ENCODE data around the gene NXPH4.
A peak's percentile ranks its signal among the peaks of the same experiment; 100 is the strongest.

The NXPH4 gene

DNA sequence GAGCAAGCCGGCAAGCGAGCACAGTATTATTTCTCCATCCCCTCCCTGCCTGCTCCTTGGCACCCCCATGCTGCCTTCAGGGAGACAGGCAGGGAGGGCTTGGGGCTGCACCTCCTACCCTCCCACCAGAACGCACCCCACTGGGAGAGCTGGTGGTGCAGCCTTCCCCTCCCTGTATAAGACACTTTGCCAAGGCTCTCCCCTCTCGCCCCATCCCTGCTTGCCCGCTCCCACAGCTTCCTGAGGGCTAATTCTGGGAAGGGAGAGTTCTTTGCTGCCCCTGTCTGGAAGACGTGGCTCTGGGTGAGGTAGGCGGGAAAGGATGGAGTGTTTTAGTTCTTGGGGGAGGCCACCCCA lies 3.9 kb upstream of the NXPH4 start:
- TF ChIP-seq, protein P1, sequence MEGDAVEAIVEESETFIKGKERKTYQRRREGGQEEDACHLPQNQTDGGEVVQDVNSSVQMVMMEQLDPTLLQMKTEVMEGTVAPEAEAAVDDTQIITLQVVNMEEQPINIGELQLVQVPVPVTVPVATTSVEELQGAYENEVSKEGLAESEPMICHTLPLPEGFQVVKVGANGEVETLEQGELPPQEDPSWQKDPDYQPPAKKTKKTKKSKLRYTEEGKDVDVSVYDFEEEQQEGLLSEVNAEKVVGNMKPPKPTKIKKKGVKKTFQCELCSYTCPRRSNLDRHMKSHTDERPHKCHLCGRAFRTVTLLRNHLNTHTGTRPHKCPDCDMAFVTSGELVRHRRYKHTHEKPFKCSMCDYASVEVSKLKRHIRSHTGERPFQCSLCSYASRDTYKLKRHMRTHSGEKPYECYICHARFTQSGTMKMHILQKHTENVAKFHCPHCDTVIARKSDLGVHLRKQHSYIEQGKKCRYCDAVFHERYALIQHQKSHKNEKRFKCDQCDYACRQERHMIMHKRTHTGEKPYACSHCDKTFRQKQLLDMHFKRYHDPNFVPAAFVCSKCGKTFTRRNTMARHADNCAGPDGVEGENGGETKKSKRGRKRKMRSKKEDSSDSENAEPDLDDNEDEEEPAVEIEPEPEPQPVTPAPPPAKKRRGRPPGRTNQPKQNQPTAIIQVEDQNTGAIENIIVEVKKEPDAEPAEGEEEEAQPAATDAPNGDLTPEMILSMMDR (IDR thresholded peaks at IDR 0.05) = no peak
- no peak for DNase-seq
- H3K4me3 ChIP-seq = no peak overlapping the region
- peak overlapping the region; percentile 65 to 72 for H3K27ac ChIP-seq
- peaks cover 5 to 30% of the 10 kb centered on the region in 2 donors for H3K27me3 ChIP-seq
- peaks cover 35 to 52% (median 49%) of the 10 kb centered on the region in 3 donors for H3K36me3 ChIP-seq
- H3K9me3 ChIP-seq = no peaks in the 10 kb centered on the region
- peaks cover 0 to 54% (median 42%) of the 10 kb centered on the region in 4 donors for H3K4me1 ChIP-seq
- intact Hi-C loops (cut with DNase I; ENCODE audit: low total_unique reads) = loop anchor here (1.0 kb wide), 1 partner anchor 27 kb away; no protein-coding TSS in a partner anchor

DNA sequence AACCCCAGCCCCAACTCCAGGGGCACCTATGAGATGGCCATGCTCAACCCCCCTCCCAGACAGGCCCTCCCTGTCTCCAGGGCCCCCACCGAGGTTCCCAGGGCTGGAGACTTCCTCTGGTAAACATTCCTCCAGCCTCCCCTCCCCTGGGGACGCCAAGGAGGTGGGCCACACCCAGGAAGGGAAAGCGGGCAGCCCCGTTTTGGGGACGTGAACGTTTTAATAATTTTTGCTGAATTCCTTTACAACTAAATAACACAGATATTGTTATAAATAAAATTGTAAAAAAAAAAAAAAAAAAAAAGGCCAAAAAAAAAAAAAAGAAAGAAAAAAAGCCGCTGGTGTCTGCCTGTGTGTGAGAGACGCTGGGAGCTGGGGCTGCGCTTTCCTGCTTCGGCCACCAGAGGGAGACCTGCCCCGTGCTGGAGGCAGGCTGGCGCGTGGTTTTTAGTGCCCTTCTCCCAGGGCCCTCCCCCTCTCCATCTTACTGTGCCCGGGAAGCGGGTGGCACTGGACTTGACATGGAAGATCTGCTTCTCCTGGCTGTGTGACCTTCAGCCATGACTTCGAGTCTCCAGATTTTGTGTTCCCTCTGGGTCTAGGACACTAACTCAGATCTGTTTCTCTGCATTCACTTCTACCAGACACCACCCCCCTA lies 3.4 kb upstream of the NXPH4 start:
- peaks cover 30 to 47% (median 44%) of the 10 kb centered on the region in 3 donors for H3K36me3 ChIP-seq
- H3K4me1 ChIP-seq = peaks cover 0 to 54% (median 42%) of the 10 kb centered on the region in 4 donors
- H3K4me3 ChIP-seq = no peak overlapping the region
- peak overlapping the region; percentile 65 to 72 for H3K27ac ChIP-seq
- no peaks in the 10 kb centered on the region for H3K9me3 ChIP-seq
- TF ChIP-seq, protein P1 (IDR thresholded peaks at IDR 0.05) = peak; percentile 86 to 97
- H3K27me3 ChIP-seq = peaks cover 5 to 35% of the 10 kb centered on the region in 2 donors
- DNase-seq = peak; percentile 93 to 96
- intact Hi-C loops (cut with DNase I; ENCODE audit: low total_unique reads) = loop anchor here (1.0 kb wide), 1 partner anchor 26 kb away; no protein-coding TSS in a partner anchor

DNA sequence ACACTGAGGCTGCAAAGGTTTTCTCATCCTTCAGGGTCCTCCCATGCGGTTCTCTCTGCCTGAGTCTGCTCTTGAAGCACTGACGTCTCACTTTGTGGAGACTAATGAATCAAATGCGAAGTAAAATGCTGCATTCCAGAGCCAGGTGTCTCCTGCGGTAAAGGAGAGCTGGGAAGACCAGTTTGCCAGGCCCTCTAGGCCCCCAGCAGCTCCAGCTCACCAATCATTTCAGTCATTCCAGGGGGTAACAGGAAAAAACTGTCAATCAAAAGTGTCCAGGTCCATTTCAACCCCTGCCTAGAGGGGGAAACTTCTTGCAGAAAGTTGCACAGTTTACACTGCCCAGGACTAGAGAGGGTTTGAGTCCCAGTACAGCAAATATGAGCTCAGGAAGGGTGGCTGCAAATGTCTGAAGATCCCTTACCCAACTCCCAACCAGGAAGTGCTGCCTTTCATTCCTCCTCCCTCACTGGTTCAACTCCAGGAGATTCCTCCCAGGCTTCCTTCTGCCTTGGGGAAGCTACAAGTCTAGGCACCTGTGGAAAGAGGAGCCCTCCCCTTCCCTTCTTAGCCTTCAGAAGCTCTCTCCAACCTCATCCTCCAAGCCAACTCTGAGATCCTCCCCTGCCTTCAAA lies 2.7 kb upstream of the NXPH4 start:
- Histone ChIP-seq H3K4me3 (no peak overlapping the region), H3K27me3 (peaks cover 5 to 40% of the 10 kb centered on the region in 2 donors), H3K27ac (peak overlapping the region in 1 of 2 donors; percentile 12), H3K4me1 (peaks cover 0 to 54% (median 42%) of the 10 kb centered on the region in 4 donors), H3K36me3 (peaks cover 25 to 40% (median 37%) of the 10 kb centered on the region in 3 donors), H3K9me3 (no peaks in the 10 kb centered on the region)
- no peak for DNase-seq
- intact Hi-C loops (cut with DNase I; ENCODE audit: low total_unique reads) = loop anchor here (1.0 kb wide), 1 partner anchor 25 kb away; no protein-coding TSS in a partner anchor
- TF ChIP-seq, protein P1 (IDR thresholded peaks at IDR 0.05) = no peak

DNA sequence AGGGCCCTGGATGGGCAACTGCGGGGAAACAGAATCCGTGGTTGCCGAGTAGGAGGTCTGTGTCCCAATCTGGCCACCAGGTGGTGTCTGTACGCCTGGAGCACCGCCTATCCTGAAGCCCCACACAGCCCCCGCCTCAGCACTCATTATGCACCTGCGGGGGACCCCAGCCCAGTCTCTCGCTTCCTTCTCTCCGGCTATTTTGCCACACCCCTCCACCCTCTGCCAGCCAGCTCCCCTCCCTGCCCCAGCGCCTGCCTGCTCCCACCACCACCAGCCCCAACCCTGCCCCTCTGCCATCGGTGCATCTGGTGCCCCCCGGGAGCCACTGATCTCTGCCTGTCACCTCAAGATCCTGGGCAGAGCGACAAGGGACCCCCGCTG lies 2.2 kb upstream of the NXPH4 start:
- no peaks in the 10 kb centered on the region for H3K9me3 ChIP-seq
- peaks cover 0 to 54% (median 42%) of the 10 kb centered on the region in 4 donors for H3K4me1 ChIP-seq
- intact Hi-C loops (cut with DNase I; ENCODE audit: low total_unique reads) = no loop called here
- H3K27me3 ChIP-seq = peaks cover 5 to 45% of the 10 kb centered on the region in 2 donors
- peak overlapping the region in 1 of 2 donors; percentile 12 for H3K27ac ChIP-seq
- no peak overlapping the region for H3K4me3 ChIP-seq
- TF ChIP-seq, protein P1 (IDR thresholded peaks at IDR 0.05) = peak; percentile 72 to 73
- peaks cover 20 to 35% (median 32%) of the 10 kb centered on the region in 3 donors for H3K36me3 ChIP-seq
- peak; percentile 67 to 81 for DNase-seq

DNA sequence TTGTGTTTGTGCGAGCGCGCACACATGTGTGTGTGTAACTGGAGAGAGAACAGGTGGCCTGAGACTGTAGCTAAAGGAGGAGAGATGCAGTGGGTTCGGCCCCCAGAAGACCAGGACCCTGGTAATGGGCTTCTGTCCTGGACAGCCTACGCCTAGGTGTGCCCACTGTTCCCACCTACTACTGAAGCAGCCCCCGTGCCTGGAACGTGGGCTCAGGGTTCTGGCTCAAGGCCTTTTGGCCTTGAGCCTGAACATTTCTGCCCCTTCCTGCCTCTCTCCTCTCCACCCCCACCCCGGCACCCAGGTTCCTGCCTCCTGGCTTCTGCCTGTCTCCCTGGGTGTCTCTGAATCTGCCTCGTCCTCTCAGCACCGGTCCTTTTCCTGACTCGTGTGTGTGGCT lies 1.5 kb upstream of the NXPH4 start:
- intact Hi-C loops (cut with DNase I; ENCODE audit: low total_unique reads) = no loop called here
- no peak overlapping the region for H3K4me3 ChIP-seq
- no peaks in the 10 kb centered on the region for H3K9me3 ChIP-seq
- H3K4me1 ChIP-seq = peaks cover 0 to 54% (median 44%) of the 10 kb centered on the region in 4 donors
- peaks cover 5 to 52% of the 10 kb centered on the region in 2 donors for H3K27me3 ChIP-seq
- no peak overlapping the region for H3K27ac ChIP-seq
- H3K36me3 ChIP-seq = peaks cover 13 to 28% (median 25%) of the 10 kb centered on the region in 3 donors
- TF ChIP-seq, protein P1 (IDR thresholded peaks at IDR 0.05) = no peak
- no peak for DNase-seq
